Transverse colon (tissue), 4 donors: ENCODE data around the gene NR2F1-AS1.

ENCODE experiments used
- POLR2A ChIP-seq: fragments of 450-650 bp; IDR thresholded peaks from one replicate; pipeline ENCODE4 v1.6.1; 2016; ENCODE audit warnings: antibody characterized with exemption, mild to moderate bottlenecking, moderate library complexity
- POLR2AphosphoS5 ChIP-seq, 3 donors: sonication (generic); formaldehyde crosslinking; IDR thresholded peaks; one replicate each; pipeline ENCODE4 v1.6.1; 2016; ENCODE audit warnings: antibody characterized with exemption in 3 of 3
- TF ChIP-seq, protein P1 (sequence below), 5 experiments: fragments of 200-600 bp in 3 of 5; fragments of 450-650 bp in 2 of 5; sonication (generic) in 3 of 5; IDR thresholded peaks; 1 replicate in 2 of 5; 2 replicates in 3 of 5; pipeline ENCODE4 v1.5.1; 2016 to 2017; ENCODE audit warnings: antibody characterized with exemption in 5 of 5, inconsistent platforms in 3 of 5, mild to moderate bottlenecking in 2 of 5, moderate library complexity in 1 of 5

- TF ChIP-seq, protein P1, sequence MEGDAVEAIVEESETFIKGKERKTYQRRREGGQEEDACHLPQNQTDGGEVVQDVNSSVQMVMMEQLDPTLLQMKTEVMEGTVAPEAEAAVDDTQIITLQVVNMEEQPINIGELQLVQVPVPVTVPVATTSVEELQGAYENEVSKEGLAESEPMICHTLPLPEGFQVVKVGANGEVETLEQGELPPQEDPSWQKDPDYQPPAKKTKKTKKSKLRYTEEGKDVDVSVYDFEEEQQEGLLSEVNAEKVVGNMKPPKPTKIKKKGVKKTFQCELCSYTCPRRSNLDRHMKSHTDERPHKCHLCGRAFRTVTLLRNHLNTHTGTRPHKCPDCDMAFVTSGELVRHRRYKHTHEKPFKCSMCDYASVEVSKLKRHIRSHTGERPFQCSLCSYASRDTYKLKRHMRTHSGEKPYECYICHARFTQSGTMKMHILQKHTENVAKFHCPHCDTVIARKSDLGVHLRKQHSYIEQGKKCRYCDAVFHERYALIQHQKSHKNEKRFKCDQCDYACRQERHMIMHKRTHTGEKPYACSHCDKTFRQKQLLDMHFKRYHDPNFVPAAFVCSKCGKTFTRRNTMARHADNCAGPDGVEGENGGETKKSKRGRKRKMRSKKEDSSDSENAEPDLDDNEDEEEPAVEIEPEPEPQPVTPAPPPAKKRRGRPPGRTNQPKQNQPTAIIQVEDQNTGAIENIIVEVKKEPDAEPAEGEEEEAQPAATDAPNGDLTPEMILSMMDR (IDR thresholded peaks at IDR 0.05): no peak
- TF ChIP-seq POLR2AphosphoS5 (IDR thresholded peaks at IDR 0.05) (no peak), POLR2A (no peak)
These were observed 10.4 kb upstream of the NR2F1-AS1 start for GRCh38 chr5:93591323-93591945.
